Measurements from ENCODE around the gene TBCA. TPM values are rescaled to one million over a fixed set of nuclear protein-coding genes. Genes with fewer than 3 reads are reported as not detected.

TBCA gene
- total RNA-seq, 1 experiment from 2014 or later, result 317 TPM

GRCh38 chr5:77734885-77735284, 41.3 kb downstream of the TBCA start:
- H3K9me2 ChIP-seq (ENCODE audit: insufficient read depth), result no peaks in the 10 kb centered on the region
- ATAC-seq (no peak), DNase-seq (ENCODE audit: low read depth, low spot score) (no peak)
- no peak overlapping the region for H2AFZ ChIP-seq (ENCODE audit: low read depth, low read length, poor library complexity, severe bottlenecking)
- ChIA-PET POLR2A (no interaction called here), RAD21 (ENCODE audit: low non-redundant PET in 1 of 2, low total read pairs in 2 of 2, uncharacterized antibody in 2 of 2, unreplicated experiment in 2 of 2) (no interaction called here), CTCF (no interaction called here)
- no peaks in the 10 kb centered on the region for H3K4me1 ChIP-seq (ENCODE audit: control insufficient read depth in 1 of 2, insufficient read depth in 2 of 2, low read length in 2 of 2)
- peaks cover 29% of the 10 kb centered on the region; the same call in 1 of the 2 replicates for H4K20me1 ChIP-seq (ENCODE audit: insufficient read depth)
- H3K36me3 ChIP-seq (ENCODE audit: control insufficient read depth in 1 of 2, insufficient read depth in 2 of 2, low read length in 2 of 2), result no peaks in the 10 kb centered on the region
- no peaks in the 10 kb centered on the region for H3K27me3 ChIP-seq (ENCODE audit: insufficient read depth, low read length)
- TF ChIP-seq SIN3A (IDR thresholded peaks at IDR 0.05; ENCODE audit: low read depth), result no peak
- TF ChIP-seq POLR2A (IDR thresholded peaks at IDR 0.05; ENCODE audit: borderline replicate concordance, extremely low read depth, insufficient read depth, insufficient read length), result no peak
- TF ChIP-seq RAD21 (IDR thresholded peaks at IDR 0.05; ENCODE audit: low read depth), result no peak
- intact Hi-C loops (cut with micrococcal nuclease), result no loop called here
- H3K9ac ChIP-seq (ENCODE audit: low read length), result no peak overlapping the region
- no TSS peak for BruUV-seq (replicated peaks)
- H3K9me3 ChIP-seq (ENCODE audit: control insufficient read depth in 1 of 2, insufficient read depth in 1 of 2, low read depth in 1 of 2, low read length in 2 of 2), result no peaks in the 10 kb centered on the region
- no peak overlapping the region for H3K4me3 ChIP-seq (replicated peaks in 1 of 2; ENCODE audit: low read depth in 1 of 2, low read length in 2 of 2)
- H3K4me2 ChIP-seq (ENCODE audit: low read length), result no peak overlapping the region
- H3K27ac ChIP-seq (ENCODE audit: low read depth, low read length), result no peak overlapping the region
- H3K79me2 ChIP-seq (ENCODE audit: insufficient read depth, low read length), result peaks cover 100% of the 10 kb centered on the region

DNA sequence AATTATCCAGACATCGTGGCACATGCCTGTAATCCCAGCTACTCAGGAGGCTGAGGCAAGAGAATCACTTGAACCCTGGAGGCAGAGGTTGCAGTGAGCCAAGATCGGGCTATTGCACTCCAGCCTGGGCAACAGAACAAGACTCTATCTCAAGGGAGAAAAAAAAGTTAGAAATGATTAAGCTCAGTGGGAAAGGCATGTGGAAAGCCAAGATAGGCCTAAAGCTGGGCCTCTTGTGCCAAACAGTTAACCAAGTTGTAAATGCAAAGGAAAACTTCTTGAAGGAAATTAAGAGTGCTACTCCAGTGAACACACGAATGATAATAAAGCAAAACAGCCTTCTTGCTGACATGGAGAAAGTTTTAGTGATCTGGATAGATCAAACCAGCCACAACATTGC, 43.0 kb downstream of the TBCA start:
- DNase-seq (ENCODE audit: low read depth, low spot score) (no peak), ATAC-seq (no peak)
- ChIA-PET RAD21 (ENCODE audit: low non-redundant PET in 1 of 2, low total read pairs in 2 of 2, uncharacterized antibody in 2 of 2, unreplicated experiment in 2 of 2) (no interaction called here), POLR2A (no interaction called here), CTCF (no interaction called here)
- no peak for TF ChIP-seq ELF1 (IDR thresholded peaks at IDR 0.05; ENCODE audit: borderline replicate concordance, low read depth)
- Histone ChIP-seq H2AFZ (ENCODE audit: low read depth, low read length, poor library complexity, severe bottlenecking) (no peak overlapping the region), H3K9me2 (ENCODE audit: insufficient read depth) (no peaks in the 10 kb centered on the region), H4K20me1 (ENCODE audit: insufficient read depth) (peaks cover 26% of the 10 kb centered on the region; the same call in 1 of the 2 replicates), H3K9me3 (ENCODE audit: control insufficient read depth in 1 of 2, insufficient read depth in 1 of 2, low read depth in 1 of 2, low read length in 2 of 2) (no peaks in the 10 kb centered on the region), H3K79me2 (ENCODE audit: insufficient read depth, low read length) (peaks cover 100% of the 10 kb centered on the region), H3K4me3 (replicated peaks in 1 of 2; ENCODE audit: low read depth in 1 of 2, low read length in 2 of 2) (no peak overlapping the region), H3K4me2 (ENCODE audit: low read length) (no peak overlapping the region), H3K36me3 (ENCODE audit: control insufficient read depth in 1 of 2, insufficient read depth in 2 of 2, low read length in 2 of 2) (no peaks in the 10 kb centered on the region), H3K9ac (ENCODE audit: low read length) (no peak overlapping the region), H3K4me1 (ENCODE audit: control insufficient read depth in 1 of 2, insufficient read depth in 2 of 2, low read length in 2 of 2) (no peaks in the 10 kb centered on the region), H3K27ac (ENCODE audit: low read depth, low read length) (no peak overlapping the region), H3K27me3 (ENCODE audit: insufficient read depth, low read length) (no peaks in the 10 kb centered on the region)
- intact Hi-C loops (cut with micrococcal nuclease), result no loop called here
- BruUV-seq (replicated peaks), result no TSS peak

DNA sequence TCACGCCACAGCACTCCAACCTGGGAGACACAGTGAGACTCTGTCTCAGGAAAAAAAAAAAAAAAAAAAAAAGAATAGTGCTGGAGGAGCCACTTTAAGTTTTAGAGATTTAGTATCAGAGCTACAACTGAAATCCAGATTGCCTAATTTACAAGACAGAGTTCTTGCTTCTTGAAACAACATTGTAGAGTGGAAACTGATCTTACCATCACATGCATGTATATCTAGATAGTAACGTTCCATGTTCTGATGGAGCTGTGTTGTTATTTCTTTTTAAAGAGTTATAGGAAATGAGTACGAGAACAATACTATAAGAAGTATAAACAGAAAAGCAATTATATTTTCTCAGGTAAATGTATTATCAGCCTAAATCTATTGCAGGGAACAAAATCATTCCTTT, 48.9 kb downstream of the TBCA start:
- Histone ChIP-seq H3K27ac (ENCODE audit: low read depth, low read length) (no peak overlapping the region), H2AFZ (ENCODE audit: low read depth, low read length, poor library complexity, severe bottlenecking) (no peak overlapping the region), H3K9me2 (ENCODE audit: insufficient read depth) (no peaks in the 10 kb centered on the region), H3K9me3 (ENCODE audit: control insufficient read depth in 1 of 2, insufficient read depth in 1 of 2, low read depth in 1 of 2, low read length in 2 of 2) (no peaks in the 10 kb centered on the region), H4K20me1 (ENCODE audit: insufficient read depth) (peaks cover 38% of the 10 kb centered on the region; the same call in 1 of the 2 replicates), H3K4me1 (ENCODE audit: control insufficient read depth in 1 of 2, insufficient read depth in 2 of 2, low read length in 2 of 2) (no peaks in the 10 kb centered on the region), H3K79me2 (ENCODE audit: insufficient read depth, low read length) (peaks cover 100% of the 10 kb centered on the region), H3K4me3 (replicated peaks in 1 of 2; ENCODE audit: low read depth in 1 of 2, low read length in 2 of 2) (no peak overlapping the region), H3K27me3 (ENCODE audit: insufficient read depth, low read length) (no peaks in the 10 kb centered on the region), H3K4me2 (ENCODE audit: low read length) (no peak overlapping the region), H3K9ac (ENCODE audit: low read length) (no peak overlapping the region), H3K36me3 (ENCODE audit: control insufficient read depth in 1 of 2, insufficient read depth in 2 of 2, low read length in 2 of 2) (no peaks in the 10 kb centered on the region)
- DNase-seq (ENCODE audit: low read depth, low spot score), result no peak
- ATAC-seq, result no peak
- intact Hi-C loops (cut with micrococcal nuclease), result no loop called here
- BruUV-seq (replicated peaks), result no TSS peak
- ChIA-PET CTCF (interaction anchor here (0.5 kb wide), 1 partner anchor 1249 kb away, joined by 3 read pairs; no protein-coding TSS in a partner anchor), RAD21 (ENCODE audit: low non-redundant PET in 1 of 2, low total read pairs in 2 of 2, uncharacterized antibody in 2 of 2, unreplicated experiment in 2 of 2) (no interaction called here), POLR2A (no interaction called here)
- TF ChIP-seq SIN3A (IDR thresholded peaks at IDR 0.05; ENCODE audit: low read depth) (no peak), CBX3 (IDR thresholded peaks at IDR 0.05; ENCODE audit: low read depth) (no peak), ZNF274 (IDR thresholded peaks at IDR 0.05; ENCODE audit: low read depth, low read length) (no peak), FOSL1 (IDR thresholded peaks at IDR 0.05; ENCODE audit: low read depth) (no peak), REST (IDR thresholded peaks at IDR 0.05; ENCODE audit: low read depth) (no peak), TCF7L2 (IDR thresholded peaks at IDR 0.05; ENCODE audit: borderline replicate concordance, extremely low read depth, insufficient read depth, insufficient read length) (no peak), POLR2AphosphoS5 (IDR thresholded peaks at IDR 0.05; ENCODE audit: low read depth, low read length) (no peak), EGR1 (IDR thresholded peaks at IDR 0.05; ENCODE audit: low read depth) (no peak), EZH2 (IDR thresholded peaks at IDR 0.05) (no peak), ELF1 (IDR thresholded peaks at IDR 0.05; ENCODE audit: borderline replicate concordance, low read depth) (no peak), CEBPB (IDR thresholded peaks at IDR 0.05; ENCODE audit: low read depth) (no peak)

All from HCT116 (cell line).